Brain microvascular endothelial cell (primary cell): ENCODE measurements around the gene AK5.

Source experiments
- DNase-seq: peaks from one replicate; pipeline ENCODE4 v3.0.0-alpha.2; 2020
- H3K27ac ChIP-seq: fragments of 250-450 bp; sonication (Bioruptor Pico); 2 replicates; pipeline ENCODE4 v1.5.1; 2020; ENCODE audit warnings: mild to moderate bottlenecking, moderate library complexity
- H3K27me3 ChIP-seq: fragments of 250-450 bp; sonication (Bioruptor Pico); replicated peaks from 2 replicates; pipeline ENCODE4 v1.5.1; 2020; ENCODE audit warnings: mild to moderate bottlenecking
- H3K36me3 ChIP-seq: fragments of 250-450 bp; sonication (Bioruptor Pico); replicated peaks from 2 replicates; pipeline ENCODE4 v1.5.1; 2020; ENCODE audit warnings: mild to moderate bottlenecking
- H3K4me3 ChIP-seq: 2 replicates; pipeline ENCODE4 v1.5.1; 2011; ENCODE audit warnings: low read depth, mild to moderate bottlenecking, control low read depth, low read length, moderate library complexity
- in situ Hi-C: cut with HindIII; loops from 2 replicates; pipeline ENCODE4 v1.10.0; 2017; ENCODE audit warnings: low sequenced_read_pairs, low pct_ligation_motif_present
- TF ChIP-seq, protein P1 (sequence below): IDR thresholded peaks from 2 replicates; pipeline ENCODE4 v1.5.1; 2011; ENCODE audit warnings: low read depth, mild to moderate bottlenecking, moderate library complexity, low read length, control low read depth, inconsistent platforms; ENCODE audit errors: missing control alignments

Gene AK5

DNA sequence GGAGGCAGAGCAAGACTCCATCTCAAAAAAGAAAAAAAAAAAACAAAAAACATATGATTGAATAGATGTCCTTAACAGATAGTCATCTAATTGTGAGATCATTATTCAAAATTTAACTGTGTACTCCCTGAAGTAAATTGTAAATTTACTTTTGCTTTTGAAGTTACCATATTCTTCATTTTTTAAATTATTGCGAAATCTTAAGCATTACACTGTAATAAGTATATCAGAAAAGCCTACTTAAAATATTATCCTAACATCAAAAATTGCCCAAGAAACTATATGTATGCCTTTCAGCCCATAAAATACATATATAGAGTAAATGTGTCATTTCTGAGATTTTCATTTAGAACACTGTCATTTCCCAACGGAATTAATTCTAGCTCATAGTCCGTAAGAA lies 91.9 kb downstream of the AK5 start:
- TF ChIP-seq, protein P1, sequence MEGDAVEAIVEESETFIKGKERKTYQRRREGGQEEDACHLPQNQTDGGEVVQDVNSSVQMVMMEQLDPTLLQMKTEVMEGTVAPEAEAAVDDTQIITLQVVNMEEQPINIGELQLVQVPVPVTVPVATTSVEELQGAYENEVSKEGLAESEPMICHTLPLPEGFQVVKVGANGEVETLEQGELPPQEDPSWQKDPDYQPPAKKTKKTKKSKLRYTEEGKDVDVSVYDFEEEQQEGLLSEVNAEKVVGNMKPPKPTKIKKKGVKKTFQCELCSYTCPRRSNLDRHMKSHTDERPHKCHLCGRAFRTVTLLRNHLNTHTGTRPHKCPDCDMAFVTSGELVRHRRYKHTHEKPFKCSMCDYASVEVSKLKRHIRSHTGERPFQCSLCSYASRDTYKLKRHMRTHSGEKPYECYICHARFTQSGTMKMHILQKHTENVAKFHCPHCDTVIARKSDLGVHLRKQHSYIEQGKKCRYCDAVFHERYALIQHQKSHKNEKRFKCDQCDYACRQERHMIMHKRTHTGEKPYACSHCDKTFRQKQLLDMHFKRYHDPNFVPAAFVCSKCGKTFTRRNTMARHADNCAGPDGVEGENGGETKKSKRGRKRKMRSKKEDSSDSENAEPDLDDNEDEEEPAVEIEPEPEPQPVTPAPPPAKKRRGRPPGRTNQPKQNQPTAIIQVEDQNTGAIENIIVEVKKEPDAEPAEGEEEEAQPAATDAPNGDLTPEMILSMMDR, result no peak
- H3K27ac ChIP-seq, result no peak overlapping the region
- in situ Hi-C loops, result no loop called here

DNA sequence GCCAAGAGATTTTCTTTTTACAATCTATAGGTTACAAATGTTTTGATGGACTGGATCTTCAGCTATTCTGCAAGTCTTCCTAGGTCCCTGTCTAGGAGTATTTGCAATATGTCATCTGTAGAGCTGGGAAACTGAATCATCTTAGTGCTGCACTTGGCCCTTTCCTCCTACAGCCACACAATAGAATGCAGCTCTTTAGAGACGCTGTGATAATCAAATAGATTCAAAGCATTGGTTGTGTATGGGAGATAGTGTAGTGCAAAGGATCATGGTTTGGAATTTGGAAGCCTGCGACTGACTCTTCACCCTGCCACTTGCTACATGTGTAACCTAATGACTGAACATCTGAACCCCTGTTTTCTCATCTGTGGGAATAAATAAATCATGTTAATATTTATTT lies 93.7 kb downstream of the AK5 start:
- H3K4me3 ChIP-seq, result no peak overlapping the region
- in situ Hi-C loops, result no loop called here
- H3K27ac ChIP-seq, result no peak overlapping the region
- H3K36me3 ChIP-seq, result no peaks in the 10 kb centered on the region
- TF ChIP-seq, protein P1, result no peak
- H3K27me3 ChIP-seq, result no peaks in the 10 kb centered on the region
- DNase-seq, result no peak

More for the DNA sequence above, 91.9 kb downstream of the AK5 start:
- DNase-seq, result no peak
- H3K27me3 ChIP-seq, result no peaks in the 10 kb centered on the region
- no peak overlapping the region for H3K4me3 ChIP-seq
- no peaks in the 10 kb centered on the region for H3K36me3 ChIP-seq

DNA sequence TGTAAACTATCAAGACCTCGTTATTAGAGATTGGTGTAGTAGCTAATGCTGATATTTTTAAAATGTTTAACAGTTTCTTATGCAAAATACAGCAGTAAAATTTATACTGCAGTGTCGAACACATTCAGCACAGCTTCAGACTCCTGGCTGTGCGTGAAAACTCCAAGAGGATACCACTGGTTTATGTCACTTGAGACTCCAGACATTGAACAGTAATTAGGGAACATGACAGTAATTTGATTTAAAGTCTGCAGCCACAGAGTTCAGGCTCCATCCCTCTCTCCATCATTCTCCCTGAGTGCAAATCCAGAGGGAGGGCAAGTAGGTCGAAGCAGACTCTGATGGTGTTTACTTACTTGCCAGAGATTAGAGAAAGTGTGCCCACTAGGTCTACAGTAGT lies 94.2 kb downstream of the AK5 start:
- TF ChIP-seq, protein P1, result no peak
- Histone ChIP-seq H3K27ac (no peak overlapping the region), H3K4me3 (no peak overlapping the region), H3K27me3 (no peaks in the 10 kb centered on the region), H3K36me3 (no peaks in the 10 kb centered on the region)
- DNase-seq, result no peak
- in situ Hi-C loops, result no loop called here

DNA sequence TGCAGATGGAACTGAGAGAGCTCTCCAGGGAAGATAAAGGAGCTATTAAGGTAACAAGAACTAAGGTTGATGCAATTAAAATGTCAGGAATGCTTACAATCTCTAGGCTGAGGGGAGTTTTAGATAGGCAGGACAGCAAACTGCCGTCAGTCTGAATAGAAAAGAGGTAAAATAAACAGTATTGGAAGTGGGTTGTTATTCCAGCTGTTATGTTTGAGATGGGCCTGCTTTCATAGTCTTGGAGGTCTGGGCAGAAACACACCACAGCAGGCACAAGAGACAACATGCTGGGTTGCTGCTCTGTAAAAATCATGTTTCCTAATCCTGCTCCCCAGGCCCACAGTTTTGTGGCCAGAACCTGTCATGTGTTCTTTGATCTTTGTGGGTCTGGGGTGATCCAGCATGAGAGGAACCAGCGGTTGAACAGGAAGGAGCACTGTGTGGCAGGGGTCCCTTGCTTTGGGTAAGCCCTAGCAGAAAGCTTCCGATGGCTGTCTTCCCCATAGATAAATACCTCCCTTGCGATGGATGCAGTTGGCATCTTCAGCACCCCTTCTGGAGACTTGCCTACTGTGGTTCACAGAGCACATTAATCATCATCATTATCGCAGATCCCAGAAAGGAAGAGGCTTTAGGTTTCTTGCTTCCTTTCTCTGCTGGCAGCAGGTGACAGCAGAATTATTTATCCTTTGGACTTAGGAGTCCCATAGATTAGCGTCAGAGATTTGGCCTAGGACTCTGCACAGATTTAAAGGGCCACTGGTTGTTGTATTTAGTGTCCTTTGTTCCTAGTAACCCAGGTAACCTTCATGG lies 97.1 kb downstream of the AK5 start:
- TF ChIP-seq, protein P1, result peak; percentile 3
- no peaks in the 10 kb centered on the region for H3K36me3 ChIP-seq
- no peaks in the 10 kb centered on the region for H3K27me3 ChIP-seq
- H3K27ac ChIP-seq, result no peak overlapping the region
- in situ Hi-C loops, result no loop called here
- no peak overlapping the region for H3K4me3 ChIP-seq
- no peak for DNase-seq

DNA sequence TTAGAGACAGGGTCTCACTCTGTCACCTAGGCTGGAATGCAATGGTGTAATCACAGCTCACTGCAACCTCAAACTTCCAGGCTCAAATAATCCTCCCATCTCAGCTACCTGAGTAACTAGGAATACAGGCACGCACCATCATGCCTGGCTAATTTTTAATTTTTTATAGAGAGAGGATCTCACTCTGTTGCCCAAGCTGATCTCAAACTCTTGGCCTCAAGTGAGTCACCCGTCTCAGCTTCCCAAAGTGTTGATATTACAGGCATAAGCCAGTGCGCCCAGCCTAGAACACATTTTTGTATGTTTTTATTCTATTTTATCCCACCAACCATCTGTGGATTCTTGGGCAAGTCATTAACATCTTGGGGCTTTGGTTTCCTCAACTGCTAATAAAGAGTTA lies 100.5 kb downstream of the AK5 start:
- Histone ChIP-seq H3K36me3 (no peaks in the 10 kb centered on the region), H3K27ac (no peak overlapping the region), H3K27me3 (no peaks in the 10 kb centered on the region), H3K4me3 (no peak overlapping the region)
- TF ChIP-seq, protein P1, result no peak
- in situ Hi-C loops, result no loop called here
- DNase-seq, result peak; percentile 34

DNA sequence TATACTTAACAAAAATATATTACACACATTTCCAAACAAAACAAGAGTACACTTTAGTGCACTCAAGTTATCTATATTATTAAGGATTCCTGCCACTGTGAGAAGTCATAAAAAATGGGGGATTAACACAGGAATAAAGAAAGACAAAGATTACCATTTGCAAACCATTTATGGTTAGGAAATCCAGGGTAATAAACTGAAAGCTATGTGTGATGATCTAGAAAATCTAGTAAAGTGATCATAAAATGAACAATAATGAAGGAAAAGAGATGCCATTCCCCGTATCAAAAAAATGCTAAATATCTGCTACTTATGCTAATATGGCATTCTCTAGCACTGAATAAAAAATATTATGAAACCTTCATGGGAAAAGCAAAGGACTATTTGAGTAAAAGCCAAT lies 101.4 kb downstream of the AK5 start:
- Histone ChIP-seq H3K27ac (no peak overlapping the region), H3K4me3 (no peak overlapping the region), H3K27me3 (no peaks in the 10 kb centered on the region), H3K36me3 (no peaks in the 10 kb centered on the region)
- TF ChIP-seq, protein P1, result no peak
- no peak for DNase-seq
- in situ Hi-C loops, result no loop called here
